NCI-H2196 treated with DMSO at 0.1 percent for 48 hours (cell line): Measurements from ENCODE around the gene AHNAK2.

ENCODE experiments used
- DNase-seq: peaks from one replicate; lab custom pipeline; 2025; ENCODE audit not compliant: unreplicated experiment; lab: John Stamatoyannopoulos, UW

Gene AHNAK2

DNA sequence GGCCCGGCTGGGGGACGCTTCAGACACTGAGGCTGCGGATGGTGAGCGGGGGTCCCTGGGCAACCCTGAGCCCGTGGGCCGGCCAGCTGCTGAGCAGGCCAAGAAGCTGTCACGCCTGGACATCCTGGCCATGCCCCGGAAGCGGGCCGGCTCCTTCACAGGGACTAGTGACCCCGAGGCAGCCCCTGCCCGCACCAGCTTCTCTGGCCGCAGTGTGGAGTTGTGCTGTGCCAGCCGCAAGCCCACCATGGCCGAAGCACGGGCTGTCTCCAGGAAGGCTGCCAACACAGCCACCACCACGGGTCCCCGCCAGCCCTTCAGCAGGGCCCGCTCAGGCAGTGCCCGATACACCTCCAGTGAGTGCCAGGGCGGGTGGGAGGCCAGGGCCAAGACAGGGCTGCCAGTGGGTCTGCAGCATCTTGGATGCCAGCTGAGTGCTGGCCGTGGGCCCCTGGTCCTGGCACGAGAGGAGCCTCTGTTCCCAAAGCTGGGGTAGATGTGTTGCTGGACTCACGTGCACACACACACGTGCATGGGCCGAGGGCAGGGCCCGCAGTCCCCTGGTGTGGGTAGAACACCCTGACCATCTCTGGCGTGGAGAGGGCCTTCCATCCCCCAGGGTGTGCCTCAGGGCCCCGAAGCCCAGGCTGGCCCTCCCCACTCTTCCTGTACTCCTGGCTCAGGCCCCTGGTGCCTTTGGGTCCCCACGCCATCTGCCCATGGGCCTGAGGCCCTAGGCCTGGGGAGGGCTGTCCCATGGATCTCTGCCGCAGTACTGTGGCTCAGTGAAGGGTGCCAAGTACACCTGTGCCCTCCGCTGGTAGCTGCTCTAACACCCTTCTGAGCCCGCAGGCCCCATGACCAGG lies 90.3 kb downstream of the AHNAK2 start:
- DNase-seq, result no peak
